ENCODE measurements around the gene KLK11. TPM values are rescaled to one million over a fixed set of nuclear protein-coding genes. Genes with fewer than 3 reads are reported as not detected.

KLK11 gene
- total RNA-seq, 1 experiment from 2014 or later: 10.8 TPM

- DNase-seq: no peak
- CTCF ChIA-PET: interaction anchor here (0.9 kb wide), 1 partner anchor 42 kb away, joined by 7 read pairs; no protein-coding TSS in a partner anchor
- no peak overlapping the region for H3K27ac Mint-ChIP-seq (ENCODE audit: unreplicated experiment)
- H3K36me3 Mint-ChIP-seq (ENCODE audit: insufficient read depth, unreplicated experiment): peaks cover 18% of the 10 kb centered on the region
- peaks cover 50% of the 10 kb centered on the region for H3K27me3 Mint-ChIP-seq (ENCODE audit: unreplicated experiment)
- BruUV-seq (replicated peaks): no TSS peak
- intact Hi-C loops (cut with micrococcal nuclease; ENCODE audit: unreplicated experiment): loop anchor here (10.0 kb wide), 1 partner anchor 205 kb away; no protein-coding TSS in a partner anchor
- TF ChIP-seq CTCF (IDR thresholded peaks at IDR 0.05; ENCODE audit: unreplicated experiment): no peak
- no peak overlapping the region for H3K4me3 Mint-ChIP-seq (ENCODE audit: low read depth, unreplicated experiment)
- H3K4me1 Mint-ChIP-seq (ENCODE audit: low read depth, unreplicated experiment): peaks cover 25% of the 10 kb centered on the region
- no peaks in the 10 kb centered on the region for H3K9me3 Mint-ChIP-seq (ENCODE audit: low read depth, unreplicated experiment)
These were observed 16.2 kb downstream of the KLK11 start for GRCh38 chr19:51010066-51010795.

GRCh38 chr19:51009061-51009891, 17.1 kb downstream of the KLK11 start:
- no TSS peak for BruUV-seq (replicated peaks)
- Mint-ChIP-seq H3K4me3 (ENCODE audit: low read depth, unreplicated experiment) (no peak overlapping the region), H3K9me3 (ENCODE audit: low read depth, unreplicated experiment) (no peaks in the 10 kb centered on the region), H3K4me1 (ENCODE audit: low read depth, unreplicated experiment) (peaks cover 25% of the 10 kb centered on the region), H3K36me3 (ENCODE audit: insufficient read depth, unreplicated experiment) (peaks cover 11% of the 10 kb centered on the region), H3K27me3 (ENCODE audit: unreplicated experiment) (peaks cover 60% of the 10 kb centered on the region), H3K27ac (ENCODE audit: unreplicated experiment) (no peak overlapping the region)
- intact Hi-C loops (cut with micrococcal nuclease; ENCODE audit: unreplicated experiment): no loop called here
- CTCF ChIA-PET: no interaction called here
- no peak for TF ChIP-seq CTCF (IDR thresholded peaks at IDR 0.05; ENCODE audit: unreplicated experiment)
- no peak for DNase-seq

- intact Hi-C loops (cut with micrococcal nuclease; ENCODE audit: unreplicated experiment): no loop called here
- peaks cover 78% of the 10 kb centered on the region for H3K27me3 Mint-ChIP-seq (ENCODE audit: unreplicated experiment)
- BruUV-seq (replicated peaks): no TSS peak
- H3K36me3 Mint-ChIP-seq (ENCODE audit: insufficient read depth, unreplicated experiment): peaks cover 15% of the 10 kb centered on the region
- H3K4me1 Mint-ChIP-seq (ENCODE audit: low read depth, unreplicated experiment): peaks cover 30% of the 10 kb centered on the region
- no peak for DNase-seq
- CTCF ChIA-PET: interaction anchor here (0.7 kb wide), 1 partner anchor 12 kb away, joined by 5 read pairs; no protein-coding TSS in a partner anchor
- H3K4me3 Mint-ChIP-seq (ENCODE audit: low read depth, unreplicated experiment): no peak overlapping the region
- no peaks in the 10 kb centered on the region for H3K9me3 Mint-ChIP-seq (ENCODE audit: low read depth, unreplicated experiment)
- no peak overlapping the region for H3K27ac Mint-ChIP-seq (ENCODE audit: unreplicated experiment)
- TF ChIP-seq CTCF (IDR thresholded peaks at IDR 0.05; ENCODE audit: unreplicated experiment): no peak
These were observed 18.9 kb downstream of the KLK11 start for GRCh38 chr19:51007488-51007887.

- DNase-seq: no peak
- peaks cover 83% of the 10 kb centered on the region for H3K27me3 Mint-ChIP-seq (ENCODE audit: unreplicated experiment)
- peaks cover 41% of the 10 kb centered on the region for H3K4me1 Mint-ChIP-seq (ENCODE audit: low read depth, unreplicated experiment)
- no peaks in the 10 kb centered on the region for H3K9me3 Mint-ChIP-seq (ENCODE audit: low read depth, unreplicated experiment)
- no peak for TF ChIP-seq CTCF (IDR thresholded peaks at IDR 0.05; ENCODE audit: unreplicated experiment)
- no peak overlapping the region for H3K27ac Mint-ChIP-seq (ENCODE audit: unreplicated experiment)
- CTCF ChIA-PET: interaction anchor here (0.6 kb wide), 1 partner anchor 12 kb away, joined by 4 read pairs; no protein-coding TSS in a partner anchor
- no TSS peak for BruUV-seq (replicated peaks)
- H3K36me3 Mint-ChIP-seq (ENCODE audit: insufficient read depth, unreplicated experiment): peaks cover 22% of the 10 kb centered on the region
- H3K4me3 Mint-ChIP-seq (ENCODE audit: low read depth, unreplicated experiment): no peak overlapping the region
- intact Hi-C loops (cut with micrococcal nuclease; ENCODE audit: unreplicated experiment): no loop called here
These were observed 20.0 kb downstream of the KLK11 start for GRCh38 chr19:51006406-51006805.
